ENCODE results near the gene ZBTB2. TPM values are rescaled to one million over a fixed set of nuclear protein-coding genes. Genes with fewer than 3 reads are reported as not detected.

Gene ZBTB2
- total RNA-seq, 3 donors from 2014 or later, result 8.1 to 13.3 (median 11.0) TPM

- DNase-seq, result no peak
- Histone ChIP-seq H3K4me3 (no peak overlapping the region), H3K9me3 (no peaks in the 10 kb centered on the region), H3K4me1 (ENCODE audit: low read depth) (no peaks in the 10 kb centered on the region), H3K36me3 (ENCODE audit: low read depth) (no peaks in the 10 kb centered on the region)
- no peak for TF ChIP-seq CTCF (IDR thresholded peaks at IDR 0.05)
- intact Hi-C loops (cut with DNase I, micrococcal nuclease), result no loop called here
- no peak for ATAC-seq
These were observed 14.3 kb downstream of the ZBTB2 start for GRCh38 chr6:151377095-151377494.

- Histone ChIP-seq H3K36me3 (ENCODE audit: low read depth) (no peaks in the 10 kb centered on the region), H3K9me3 (no peaks in the 10 kb centered on the region), H3K4me1 (ENCODE audit: low read depth) (no peaks in the 10 kb centered on the region), H3K4me3 (no peak overlapping the region)
- no peak for TF ChIP-seq CTCF (IDR thresholded peaks at IDR 0.05)
- ATAC-seq (no peak), DNase-seq (no peak)
- intact Hi-C loops (cut with DNase I, micrococcal nuclease), result no loop called here
These were observed 14.9 kb downstream of the ZBTB2 start for GRCh38 chr6:151376440-151376839.

- intact Hi-C loops (cut with DNase I, micrococcal nuclease), result no loop called here
- ATAC-seq (no peak), DNase-seq (no peak)
- no peaks in the 10 kb centered on the region for H3K9me3 ChIP-seq
- no peak for TF ChIP-seq CTCF (IDR thresholded peaks at IDR 0.05)
- no peaks in the 10 kb centered on the region for H3K4me1 ChIP-seq (ENCODE audit: low read depth)
- no peaks in the 10 kb centered on the region for H3K36me3 ChIP-seq (ENCODE audit: low read depth)
- no peak overlapping the region for H3K4me3 ChIP-seq
These were observed 15.5 kb downstream of the ZBTB2 start for GRCh38 chr6:151375833-151376232.

GRCh38 chr6:151374036-151374683 is 17.2 kb downstream of the ZBTB2 start:
- DNase-seq (no peak), ATAC-seq (peak; percentile 16)
- intact Hi-C loops (cut with DNase I, micrococcal nuclease), result no loop called here
- TF ChIP-seq CTCF (IDR thresholded peaks at IDR 0.05), result no peak
- Histone ChIP-seq H3K9me3 (no peaks in the 10 kb centered on the region), H3K36me3 (ENCODE audit: low read depth) (no peaks in the 10 kb centered on the region), H3K4me3 (no peak overlapping the region), H3K4me1 (ENCODE audit: low read depth) (no peaks in the 10 kb centered on the region)

- no peak for TF ChIP-seq CTCF (IDR thresholded peaks at IDR 0.05)
- ATAC-seq (no peak), DNase-seq (no peak)
- Histone ChIP-seq H3K4me3 (no peak overlapping the region), H3K36me3 (ENCODE audit: low read depth) (no peaks in the 10 kb centered on the region), H3K4me1 (ENCODE audit: low read depth) (no peaks in the 10 kb centered on the region), H3K9me3 (no peaks in the 10 kb centered on the region)
- intact Hi-C loops (cut with DNase I, micrococcal nuclease), result no loop called here
These were observed 19.2 kb downstream of the ZBTB2 start for GRCh38 chr6:151372164-151372563.
